Right lobe of liver (tissue), 6 donors: ENCODE data around the gene SLC6A19. TPM values are rescaled to one million over a fixed set of nuclear protein-coding genes. Genes with fewer than 3 reads are reported as not detected.
A peak's percentile ranks its signal among the peaks of the same experiment; 100 is the strongest.

Experiments
- ATAC-seq, 4 donors: fragments of 200-7000 bp; cut with Tn5 transposase; one replicate each; pipeline ENCODE4 v1.9.1; 2020; ENCODE audit warnings: mild to moderate bottlenecking in 4 of 4, moderate library complexity in 4 of 4
- DNase-seq, 3 donors: peaks; one replicate each; pipeline ENCODE4 v3.0.0-alpha.2; 2020
- H3K27ac ChIP-seq, 3 donors: fragments of 200-600 bp; one replicate each; pipeline ENCODE4 v1.8.0; 2022
- H3K27me3 ChIP-seq, 2 donors: fragments of 200-600 bp; one replicate each; pipeline ENCODE4 v1.8.0; 2022
- H3K36me3 ChIP-seq, 4 donors: fragments of 200-600 bp; sonication (generic) in 1 of 4; one replicate each; pipeline versions ENCODE4 v1.5.1 to v1.8.0; 2017 to 2022; ENCODE audit warnings: control low read depth in 1 of 4
- H3K4me1 ChIP-seq, 4 donors: fragments of 200-600 bp; sonication (generic) in 1 of 4; one replicate each; pipeline versions ENCODE4 v1.5.1 to v1.8.0; 2017 to 2022; ENCODE audit warnings: control low read depth in 1 of 4
- H3K4me3 ChIP-seq, 3 donors: fragments of 200-600 bp; one replicate each; pipeline ENCODE4 v1.8.0; 2022
- H3K9me3 ChIP-seq, 4 donors: fragments of 200-600 bp; sonication (generic) in 1 of 4; one replicate each; pipeline versions ENCODE4 v1.5.1 to v1.8.0; 2017 to 2022; ENCODE audit warnings: control low read depth in 1 of 4
- CTCF ChIP-seq, 4 donors: fragments of 200-600 bp in 3 of 4; fragments of 450-650 bp in 1 of 4; IDR thresholded peaks; one replicate each; pipeline versions ENCODE4 v1.5.1 to v1.8.0; 2016 to 2022; ENCODE audit warnings: antibody characterized with exemption in 4 of 4, mild to moderate bottlenecking in 2 of 4
- POLR2A ChIP-seq: fragments of 450-650 bp; IDR thresholded peaks from one replicate; pipeline ENCODE4 v1.6.1; 2017; ENCODE audit warnings: antibody characterized with exemption, mild to moderate bottlenecking
- WGBS: methylation state at CpG from one replicate; pipeline ENCODE4 v1.1.6; 2018; ENCODE audit warnings: low coverage, low lambda C conversion rate; ENCODE audit not compliant: insufficient coverage; ENCODE audit errors: missing lambda C conversion rate; 5-methylcytosine and 5-hydroxymethylcytosine counted together
- intact Hi-C, 2 donors: fragments of 100-400 bp; cut with DNase I; formaldehyde crosslinking; loops; one replicate each; pipeline versions ENCODE4 v1.11.2 to v1.14.1; 2022
- total RNA-seq, 6 experiments: library from RNA; depleted of rRNA in 2 of 6; stranded (reverse); fragments of >200 nt in 2 of 6; fragmentation: NEBNext Ultra II Directional in 3 of 6; extraction: Animal tissue kit (Norgen Biotek cat#: 25700) in 3 of 6; gene quantifications; one replicate each; pipeline versions ENCODE4 v1.1.0 to v1.2.4, GENCODE V29; 2016 to 2023
- donor health status: DM: no; HTN: yes; CAD: no.
- donor health status: DM: no; HTN: no; CAD: no.
- donor health status: DM: no; HTN: no; CAD: no.
- donor health status: DM: no; HTN: yes; CAD: no.
- donor health status: DM: no; HTN: yes; CAD: no.

Gene SLC6A19
- total RNA-seq, 6 experiments from 2014 or later, result 0.12 to 0.93 (median 0.41) TPM

- TF ChIP-seq POLR2A (no peak), CTCF (IDR thresholded peaks at IDR 0.05) (no peak)
- no peaks in the 10 kb centered on the region for H3K9me3 ChIP-seq
- no peaks in the 10 kb centered on the region for H3K36me3 ChIP-seq
- intact Hi-C loops, result loop anchor here (5.0 to 10.0 kb wide), 2 partner anchors 230 to 243 kb away; no protein-coding TSS in a partner anchor
- no peak overlapping the region for H3K27ac ChIP-seq
- no peak for DNase-seq
- H3K27me3 ChIP-seq, result no peaks in the 10 kb centered on the region
- peaks cover 0 to 8% (median 0%) of the 10 kb centered on the region in 4 donors for H3K4me1 ChIP-seq
- H3K4me3 ChIP-seq, result no peak overlapping the region
- no peak for ATAC-seq
- WGBS, result 50% methylated on average over 4 of the region's 4 CpGs
Observed at GRCh38 chr5:1167361-1167727, 34.1 kb upstream of the SLC6A19 start.

GRCh38 chr5:1167728-1168709, 33.4 kb upstream of the SLC6A19 start:
- Histone ChIP-seq H3K4me1 (peaks cover 0 to 8% (median 0%) of the 10 kb centered on the region in 4 donors), H3K27me3 (no peaks in the 10 kb centered on the region), H3K36me3 (no peaks in the 10 kb centered on the region), H3K4me3 (no peak overlapping the region), H3K27ac (no peak overlapping the region), H3K9me3 (no peaks in the 10 kb centered on the region)
- 12% methylated on average over 18 of the region's 28 CpGs for whole genome bisulfite sequencing
- TF ChIP-seq POLR2A (no peak), CTCF (IDR thresholded peaks at IDR 0.05) (peak; percentile 59 to 80 (median 66))
- intact Hi-C loops, result loop anchor here (5.0 to 10.0 kb wide), 2 partner anchors 231 to 243 kb away; no protein-coding TSS in a partner anchor
- DNase-seq (peak; percentile 71 to 81 (median 74)), ATAC-seq (peak; percentile 90 to 95 (median 94))

- Histone ChIP-seq H3K27ac (no peak overlapping the region), H3K4me1 (peaks cover 0 to 8% (median 0%) of the 10 kb centered on the region in 4 donors), H3K9me3 (no peaks in the 10 kb centered on the region), H3K27me3 (no peaks in the 10 kb centered on the region), H3K36me3 (no peaks in the 10 kb centered on the region), H3K4me3 (no peak overlapping the region)
- intact Hi-C loops, result loop anchor here (5.0 to 10.0 kb wide), 2 partner anchors 231 to 244 kb away; no protein-coding TSS in a partner anchor
- 6% methylated on average over 3 of the region's 16 CpGs for WGBS
- no peak for TF ChIP-seq CTCF (IDR thresholded peaks at IDR 0.05)
- no peak for TF ChIP-seq POLR2A
- DNase-seq, result no peak
- no peak for ATAC-seq
Observed at GRCh38 chr5:1168796-1169195, 32.6 kb upstream of the SLC6A19 start.

- Histone ChIP-seq H3K4me3 (no peak overlapping the region), H3K9me3 (no peaks in the 10 kb centered on the region), H3K27me3 (no peaks in the 10 kb centered on the region), H3K4me1 (peaks cover 0 to 8% (median 0%) of the 10 kb centered on the region in 4 donors), H3K27ac (no peak overlapping the region), H3K36me3 (no peaks in the 10 kb centered on the region)
- TF ChIP-seq CTCF (IDR thresholded peaks at IDR 0.05) (no peak), POLR2A (no peak)
- ATAC-seq (no peak), DNase-seq (peak in 1 of 3 donors; percentile 45)
- WGBS, result 93% methylated on average over 8 of the region's 33 CpGs
- intact Hi-C loops, result loop anchor here (5.0 to 10.0 kb wide), 3 partner anchors 232 to 485 kb away; no protein-coding TSS in a partner anchor
Observed at GRCh38 chr5:1169211-1170115, 31.9 kb upstream of the SLC6A19 start.
